ENCODE results near the gene ITPR1. TPM values are rescaled to one million over a fixed set of nuclear protein-coding genes. Genes with fewer than 3 reads are reported as not detected.

ITPR1 gene
- total RNA-seq, 1 experiment from 2014 or later: 48.5 TPM

GRCh38 chr3:4766716-4767499 is 273.8 kb downstream of the ITPR1 start:
- H3K4me1 ChIP-seq (ENCODE audit: insufficient read depth, low read length): 0 out of 2 replicates have a peak, but pooled peaks cover 2% of the 10 kb centered on the region
- no peak overlapping the region for H2AFZ ChIP-seq (ENCODE audit: low read length)
- no peaks in the 10 kb centered on the region for H3K79me2 ChIP-seq (ENCODE audit: low read length)
- intact Hi-C loops (cut with micrococcal nuclease): no loop called here
- H3F3A ChIP-seq (ENCODE audit: low read length, unreplicated experiment): no peaks in the 10 kb centered on the region
- no peak overlapping the region for H3K27ac ChIP-seq (ENCODE audit: low read length)
- ChIA-PET POLR2A (ENCODE audit: unreplicated experiment) (no interaction called here), CTCF (no interaction called here)
- no TSS peak for BruUV-seq (replicated peaks)
- H3K9me3 ChIP-seq (ENCODE audit: low read length): 0 out of 2 replicates have a peak, but pooled peaks cover 8% of the 10 kb centered on the region
- no peak overlapping the region for H3K4me2 ChIP-seq (ENCODE audit: low read length)
- no peak for TF ChIP-seq EZH2 (IDR thresholded peaks at IDR 0.05; ENCODE audit: low read length, unreplicated experiment)
- no peak for TF ChIP-seq CTCF (conservative IDR thresholded peaks at IDR 0.05; ENCODE audit: low read depth, low read length)
- no peaks in the 10 kb centered on the region for H3K9me2 ChIP-seq (replicated peaks; ENCODE audit: low read length)
- no peak overlapping the region for H3K4me3 ChIP-seq (ENCODE audit: low read length)
- no peaks in the 10 kb centered on the region for H4K20me1 ChIP-seq (ENCODE audit: low read length)
- no peaks in the 10 kb centered on the region for H3K27me3 ChIP-seq (ENCODE audit: low read length)
- ATAC-seq (no peak), DNase-seq (no peak)
- no peak overlapping the region for H3K9ac ChIP-seq (ENCODE audit: low read length)
- H3K36me3 ChIP-seq (ENCODE audit: low read depth, low read length): peaks cover 10% of the 10 kb centered on the region; the same call in 1 of the 2 replicates

DNA sequence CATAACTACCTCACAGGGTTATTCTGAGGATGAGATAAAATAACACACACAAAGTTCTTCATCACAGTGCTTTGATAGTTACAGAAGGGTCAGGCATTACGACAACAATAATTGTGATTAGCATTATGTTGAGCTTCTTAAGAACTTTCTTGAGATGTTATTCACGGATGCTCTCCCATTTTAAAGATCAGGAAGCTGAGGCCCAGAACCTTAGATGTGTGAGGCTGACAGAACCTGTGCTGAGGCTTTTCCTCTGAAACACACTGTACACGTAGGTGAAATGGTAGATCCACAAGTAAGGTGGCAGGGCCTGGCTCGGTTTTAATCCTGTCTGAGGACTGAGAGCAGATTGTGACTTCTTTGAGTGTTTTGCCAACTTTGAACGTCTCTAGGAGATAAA is 274.9 kb downstream of the ITPR1 start:
- Histone ChIP-seq H3K4me3 (ENCODE audit: low read length) (no peak overlapping the region), H3K79me2 (ENCODE audit: low read length) (no peaks in the 10 kb centered on the region), H3K4me2 (ENCODE audit: low read length) (no peak overlapping the region), H3K9me3 (ENCODE audit: low read length) (0 out of 2 replicates have a peak, but pooled peaks cover 8% of the 10 kb centered on the region), H3F3A (ENCODE audit: low read length, unreplicated experiment) (no peaks in the 10 kb centered on the region), H3K36me3 (ENCODE audit: low read depth, low read length) (peaks cover 10% of the 10 kb centered on the region; the same call in 1 of the 2 replicates), H4K20me1 (ENCODE audit: low read length) (no peaks in the 10 kb centered on the region), H3K9ac (ENCODE audit: low read length) (no peak overlapping the region), H3K9me2 (replicated peaks; ENCODE audit: low read length) (no peaks in the 10 kb centered on the region), H3K27ac (ENCODE audit: low read length) (no peak overlapping the region), H2AFZ (ENCODE audit: low read length) (no peak overlapping the region), H3K27me3 (ENCODE audit: low read length) (no peaks in the 10 kb centered on the region), H3K4me1 (ENCODE audit: insufficient read depth, low read length) (0 out of 2 replicates have a peak, but pooled peaks cover 10% of the 10 kb centered on the region)
- intact Hi-C loops (cut with micrococcal nuclease): no loop called here
- BruUV-seq (replicated peaks): no TSS peak
- DNase-seq (no peak), ATAC-seq (no peak)
- CTCF ChIA-PET: no interaction called here
- no peak for TF ChIP-seq CTCF (conservative IDR thresholded peaks at IDR 0.05; ENCODE audit: low read depth, low read length)
- TF ChIP-seq EZH2 (IDR thresholded peaks at IDR 0.05; ENCODE audit: low read length, unreplicated experiment): no peak
- TF ChIP-seq EZH2phosphoT487 (IDR thresholded peaks at IDR 0.05; ENCODE audit: borderline replicate concordance, low read length): no peak
- POLR2A ChIA-PET (ENCODE audit: unreplicated experiment): no interaction called here

DNA sequence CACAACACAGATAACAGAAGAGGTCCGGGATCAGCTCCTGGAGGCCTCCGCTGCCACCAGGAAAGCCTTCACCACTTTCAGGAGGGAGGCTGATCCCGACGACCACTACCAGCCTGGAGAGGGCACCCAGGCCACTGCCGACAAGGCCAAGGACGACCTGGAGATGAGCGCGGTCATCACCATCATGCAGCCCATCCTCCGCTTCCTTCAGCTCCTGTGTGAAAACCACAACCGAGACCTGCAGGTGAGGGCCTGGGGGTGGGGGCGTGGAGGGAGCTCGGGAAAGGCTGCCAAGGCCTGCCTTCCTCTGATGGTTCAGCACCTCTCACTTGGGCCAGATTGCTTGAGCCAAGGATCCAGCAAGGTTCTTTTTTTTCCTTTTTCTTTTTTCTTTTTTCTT is 275.4 kb downstream of the ITPR1 start:
- Histone ChIP-seq H3K27ac (ENCODE audit: low read length) (no peak overlapping the region), H3K9ac (ENCODE audit: low read length) (no peak overlapping the region), H3K79me2 (ENCODE audit: low read length) (no peaks in the 10 kb centered on the region), H3K4me2 (ENCODE audit: low read length) (no peak overlapping the region), H3K4me1 (ENCODE audit: insufficient read depth, low read length) (0 out of 2 replicates have a peak, but pooled peaks cover 10% of the 10 kb centered on the region), H3K9me3 (ENCODE audit: low read length) (0 out of 2 replicates have a peak, but pooled peaks cover 8% of the 10 kb centered on the region), H3K4me3 (ENCODE audit: low read length) (no peak overlapping the region), H4K20me1 (ENCODE audit: low read length) (no peaks in the 10 kb centered on the region), H3F3A (ENCODE audit: low read length, unreplicated experiment) (no peaks in the 10 kb centered on the region), H3K36me3 (ENCODE audit: low read depth, low read length) (peaks cover 10% of the 10 kb centered on the region; the same call in 1 of the 2 replicates), H3K27me3 (ENCODE audit: low read length) (no peaks in the 10 kb centered on the region), H3K9me2 (replicated peaks; ENCODE audit: low read length) (no peaks in the 10 kb centered on the region), H2AFZ (ENCODE audit: low read length) (no peak overlapping the region)
- ChIA-PET POLR2A (ENCODE audit: unreplicated experiment) (no interaction called here), CTCF (no interaction called here)
- TF ChIP-seq CTCF (conservative IDR thresholded peaks at IDR 0.05; ENCODE audit: low read depth, low read length): no peak
- TF ChIP-seq EZH2 (IDR thresholded peaks at IDR 0.05; ENCODE audit: low read length, unreplicated experiment): no peak
- TF ChIP-seq EZH2phosphoT487 (IDR thresholded peaks at IDR 0.05; ENCODE audit: borderline replicate concordance, low read length): no peak
- DNase-seq (no peak), ATAC-seq (no peak)
- intact Hi-C loops (cut with micrococcal nuclease): no loop called here
- BruUV-seq (replicated peaks): no TSS peak
